Trophoblast cell (in vitro differentiated cells and primary cell): ENCODE data around the gene GSTM4. TPM values are rescaled to one million over a fixed set of nuclear protein-coding genes. Genes with fewer than 3 reads are reported as not detected.

Experiments
- DNase-seq, 2 donors: peaks; one replicate each; pipeline ENCODE4 v3.0.0-alpha.2; 2016
- H2AFZ ChIP-seq: 2 replicates; pipeline ENCODE4 v1.6.1; 2013; ENCODE audit warnings: low read length, moderate library complexity, mild to moderate bottlenecking; ENCODE audit not compliant: insufficient read depth, poor library complexity
- H2AK5ac ChIP-seq: 2 replicates; pipeline ENCODE4 v1.6.1; 2013; ENCODE audit warnings: mild to moderate bottlenecking, low read length
- H2BK120ac ChIP-seq: 2 replicates; pipeline ENCODE4 v1.6.1; 2013; ENCODE audit warnings: low read length, mild to moderate bottlenecking, moderate library complexity; ENCODE audit not compliant: insufficient read depth, poor library complexity
- H2BK12ac ChIP-seq: 2 replicates; pipeline ENCODE4 v1.6.1; 2013; ENCODE audit warnings: mild to moderate bottlenecking, low read length, moderate library complexity
- H2BK5ac ChIP-seq: 2 replicates; pipeline ENCODE4 v1.6.1; 2013; ENCODE audit warnings: low read length, low read depth, moderate library complexity, mild to moderate bottlenecking; ENCODE audit not compliant: poor library complexity
- H3K14ac ChIP-seq: 2 replicates; pipeline ENCODE4 v1.6.1; 2013; ENCODE audit warnings: mild to moderate bottlenecking, low read length
- H3K18ac ChIP-seq: 2 replicates; pipeline ENCODE4 v1.6.1; 2013; ENCODE audit warnings: mild to moderate bottlenecking, low read length
- H3K23ac ChIP-seq: 2 replicates; pipeline ENCODE4 v1.6.1; 2013; ENCODE audit warnings: low read length
- H3K27ac ChIP-seq: 2 replicates; pipeline ENCODE4 v1.5.1; 2013; ENCODE audit warnings: low read depth, mild to moderate bottlenecking, inconsistent platforms, low read length, moderate library complexity
- H3K27me3 ChIP-seq: 2 replicates; pipeline ENCODE4 v1.6.1; 2013; ENCODE audit warnings: inconsistent platforms, mild to moderate bottlenecking, low read length, moderate library complexity; ENCODE audit not compliant: insufficient read depth
- H3K36me3 ChIP-seq, 2 experiments: 1 replicate in 1 of 2; 2 replicates in 1 of 2; pipeline ENCODE4 v1.6.1; 2013; ENCODE audit warnings: low read length in 2 of 2, mild to moderate bottlenecking in 2 of 2, moderate library complexity in 1 of 2; ENCODE audit not compliant: insufficient read depth in 2 of 2, control insufficient read depth in 1 of 2
- H3K4ac ChIP-seq: 2 replicates; pipeline ENCODE4 v1.6.1; 2013; ENCODE audit warnings: low read depth, mild to moderate bottlenecking, low read length, moderate library complexity
- H3K4me1 ChIP-seq, 2 experiments: 1 replicate in 1 of 2; 2 replicates in 1 of 2; pipeline ENCODE4 v1.6.1; 2013; ENCODE audit warnings: low read length in 2 of 2, mild to moderate bottlenecking in 2 of 2, moderate library complexity in 1 of 2; ENCODE audit not compliant: insufficient read depth in 2 of 2, control insufficient read depth in 1 of 2
- H3K4me2 ChIP-seq: 2 replicates; pipeline ENCODE4 v1.6.1; 2013; ENCODE audit warnings: inconsistent platforms, mild to moderate bottlenecking, low read length, moderate library complexity
- H3K4me3 ChIP-seq: 2 replicates; pipeline ENCODE4 v1.5.1; 2013; ENCODE audit warnings: mild to moderate bottlenecking, low read depth, low read length, inconsistent platforms
- H3K79me1 ChIP-seq: one replicate; pipeline ENCODE4 v1.6.1; 2013; ENCODE audit warnings: low read length
- H3K79me2 ChIP-seq: 2 replicates; pipeline ENCODE4 v1.6.1; 2013; ENCODE audit warnings: low read length, mild to moderate bottlenecking; ENCODE audit not compliant: control insufficient read depth, insufficient read depth, poor library complexity
- H3K9ac ChIP-seq: 2 replicates; pipeline ENCODE4 v1.6.1; 2013; ENCODE audit warnings: mild to moderate bottlenecking, low read length
- H3K9me3 ChIP-seq: 2 replicates; pipeline ENCODE4 v1.6.1; 2013; ENCODE audit warnings: low read depth, mild to moderate bottlenecking, control low read depth, inconsistent platforms, low read length; ENCODE audit not compliant: insufficient read depth
- H4K12ac ChIP-seq: 2 replicates; pipeline ENCODE4 v1.6.1; 2013; ENCODE audit warnings: low read depth, mild to moderate bottlenecking, low read length, moderate library complexity
- H4K8ac ChIP-seq: 2 replicates; pipeline ENCODE4 v1.6.1; 2013; ENCODE audit warnings: low read depth, mild to moderate bottlenecking, low read length, moderate library complexity
- H4K91ac ChIP-seq: one replicate; pipeline ENCODE4 v1.6.1; 2013; ENCODE audit warnings: low read depth, mild to moderate bottlenecking, low read length, moderate library complexity
- WGBS: extraction: QIAGEN DNeasy Blood & Tissue Kit; methylation state at CpG from one replicate; pipeline ENCODE4 v1.1.7; 2013; ENCODE audit warnings: missing lambda C conversion rate; ENCODE audit not compliant: insufficient read length, insufficient coverage; ENCODE audit errors: extremely low coverage; 5-methylcytosine and 5-hydroxymethylcytosine counted together
- polyA plus RNA-seq: library from polyadenylated mRNA; stranded (reverse); fragments of 200-250 nt; gene quantifications from 2 replicates; pipeline ENCODE4 v1.2.3, GENCODE V29; 2013

The GSTM4 gene
- polyA plus RNA-seq: 7.8 and 8.6 TPM in 2 replicates

GRCh38 chr1:109655615-109656519 is at the start of gene GSTM4:
Gene GSTM4 (plus strand): TSS chr1:109656099. CDS start chr1:109656390, 291 bp downstream.
- Histone ChIP-seq H3K4ac (peak within 1 kb of the TSS; percentile 45), H3K4me3 (peak within 1 kb of the TSS; percentile 71), H2BK5ac (no peak within 1 kb of the TSS), H3K9ac (peak within 1 kb of the TSS; percentile 35), H3K4me2 (peak within 1 kb of the TSS; percentile 89), H2AFZ (peak within 1 kb of the TSS; percentile 87), H2AK5ac (no peak within 1 kb of the TSS), H3K14ac (peak within 1 kb of the TSS; percentile 73), H3K27me3 (no peaks in the 10 kb centered on the region), H4K12ac (peak within 1 kb of the TSS; percentile 45), H3K79me2 (no peaks in the 10 kb centered on the region), H3K79me1 (peaks cover 6% of the 10 kb centered on the region), H3K27ac (no peak within 1 kb of the TSS), H2BK12ac (peak within 1 kb of the TSS; percentile 20), H2BK120ac (peak within 1 kb of the TSS; percentile 65), H4K8ac (peak within 1 kb of the TSS; percentile 86), H4K91ac (peak within 1 kb of the TSS; percentile 65), H3K36me3 (no peaks in the 10 kb centered on the region), H3K18ac (peak within 1 kb of the TSS; percentile 77), H3K9me3 (no peaks in the 10 kb centered on the region), H3K4me1 (peaks cover 3 to 5% of the 10 kb centered on the region in 2 experiments), H3K23ac (no peak within 1 kb of the TSS)
- peak; percentile 27 to 64 for DNase-seq
- WGBS: no CpG with 5 or more reads among the region's 54 CpGs

DNA sequence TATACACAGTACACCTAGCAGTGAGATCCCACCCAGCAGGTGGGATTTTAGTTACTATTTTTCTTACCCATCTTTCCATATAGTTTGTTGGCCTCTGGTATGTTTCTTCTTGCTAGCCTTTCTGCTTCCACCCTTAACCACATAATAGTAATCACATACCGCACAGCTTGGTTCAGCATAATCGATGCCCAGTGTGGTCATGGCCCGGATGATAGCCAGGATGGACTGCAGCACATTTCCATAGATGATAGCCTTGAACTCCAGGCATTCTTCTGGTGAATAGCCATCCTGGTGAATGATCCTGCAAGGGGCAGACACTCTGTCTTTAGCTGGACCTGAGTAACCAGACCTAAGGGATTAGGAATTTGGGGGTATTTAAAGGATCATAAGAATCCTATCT is 46.0 kb upstream of the GSTM4 start:
- H3K79me2 ChIP-seq: no peaks in the 10 kb centered on the region
- peaks cover 0 to 3% of the 10 kb centered on the region in 2 experiments for H3K36me3 ChIP-seq
- no CpG with 5 or more reads among the region's 3 CpGs for WGBS
- no peak overlapping the region for H2BK120ac ChIP-seq
- peaks cover 2% of the 10 kb centered on the region for H3K79me1 ChIP-seq
- no peak overlapping the region for H3K4me2 ChIP-seq
- no peak overlapping the region for H3K4me3 ChIP-seq
- no peak overlapping the region for H4K12ac ChIP-seq
- no peak overlapping the region for H3K9ac ChIP-seq
- H3K23ac ChIP-seq: no peak overlapping the region
- H2BK12ac ChIP-seq: no peak overlapping the region
- H4K8ac ChIP-seq: no peak overlapping the region
- H2AFZ ChIP-seq: no peak overlapping the region
- H3K9me3 ChIP-seq: no peaks in the 10 kb centered on the region
- no peaks in the 10 kb centered on the region for H3K27me3 ChIP-seq
- no peak overlapping the region for H4K91ac ChIP-seq
- H2AK5ac ChIP-seq: no peak overlapping the region
- H3K14ac ChIP-seq: no peak overlapping the region
- H2BK5ac ChIP-seq: peak overlapping the region; percentile 2
- no peak for DNase-seq
- H3K4me1 ChIP-seq: peaks cover 12 to 13% of the 10 kb centered on the region in 2 experiments
- H3K18ac ChIP-seq: no peak overlapping the region
- H3K4ac ChIP-seq: no peak overlapping the region
- no peak overlapping the region for H3K27ac ChIP-seq

DNA sequence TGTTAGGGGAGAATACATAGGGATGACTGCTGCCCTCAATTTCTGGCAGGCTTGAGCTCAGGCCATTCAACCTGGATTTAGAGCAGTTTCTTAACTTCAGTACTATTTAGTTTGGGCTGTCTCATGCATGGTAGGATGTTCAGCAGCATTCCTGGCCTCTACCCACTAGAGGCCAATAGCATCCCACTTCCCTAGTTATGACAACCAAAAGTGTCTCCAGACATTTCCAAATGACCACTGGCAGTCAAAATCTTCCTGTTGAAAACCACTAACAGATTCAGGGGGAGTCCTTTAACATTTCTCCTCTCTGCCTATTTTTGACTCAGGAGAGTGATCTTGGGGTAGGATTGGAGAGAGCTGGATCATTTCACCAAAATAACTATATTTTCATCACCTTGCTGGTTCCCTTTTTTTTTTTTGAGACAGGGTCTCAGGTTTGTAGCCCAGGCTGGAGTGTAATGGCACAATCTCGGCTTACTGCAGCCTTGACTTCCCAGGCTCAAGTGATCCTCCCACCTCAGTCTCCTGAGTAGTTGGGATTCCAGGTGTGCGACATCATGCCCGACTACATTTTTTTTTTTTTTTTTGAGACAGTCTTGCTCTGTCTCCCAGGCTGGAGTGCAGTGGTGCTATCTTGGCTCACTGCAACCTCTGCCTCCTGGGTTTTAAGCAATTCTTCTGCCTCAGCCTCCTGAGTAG is 45.1 kb upstream of the GSTM4 start:
- H4K12ac ChIP-seq: no peak overlapping the region
- no peak overlapping the region for H2AFZ ChIP-seq
- H4K8ac ChIP-seq: no peak overlapping the region
- H2BK5ac ChIP-seq: no peak overlapping the region
- no peaks in the 10 kb centered on the region for H3K79me2 ChIP-seq
- WGBS: no CpG with 5 or more reads among the region's 3 CpGs
- no peak overlapping the region for H3K18ac ChIP-seq
- peak overlapping the region; percentile 56 for H2BK120ac ChIP-seq
- peak overlapping the region; percentile 46 for H3K4me2 ChIP-seq
- peak in 1 of 2 donors; percentile 48 for DNase-seq
- H3K14ac ChIP-seq: peak overlapping the region; percentile 55
- H3K79me1 ChIP-seq: peaks cover 2% of the 10 kb centered on the region
- no peak overlapping the region for H3K4me3 ChIP-seq
- H3K23ac ChIP-seq: peak overlapping the region; percentile 49
- H3K9me3 ChIP-seq: no peaks in the 10 kb centered on the region
- peak overlapping the region; percentile 38 for H2BK12ac ChIP-seq
- H3K27ac ChIP-seq: peak overlapping the region; percentile 74
- no peak overlapping the region for H2AK5ac ChIP-seq
- peaks cover 0 to 2% of the 10 kb centered on the region in 2 experiments for H3K36me3 ChIP-seq
- H3K27me3 ChIP-seq: no peaks in the 10 kb centered on the region
- peaks cover 12 to 13% of the 10 kb centered on the region in 2 experiments for H3K4me1 ChIP-seq
- H3K9ac ChIP-seq: no peak overlapping the region
- no peak overlapping the region for H3K4ac ChIP-seq
- peak overlapping the region; percentile 23 for H4K91ac ChIP-seq

- H3K4me3 ChIP-seq: no peak overlapping the region
- no peak overlapping the region for H3K4ac ChIP-seq
- peak overlapping the region; percentile 86 for H3K18ac ChIP-seq
- no peak overlapping the region for H4K12ac ChIP-seq
- WGBS: no CpG with 5 or more reads among the region's 13 CpGs
- H3K36me3 ChIP-seq: no peaks in the 10 kb centered on the region
- H3K27ac ChIP-seq: no peak overlapping the region
- no peak overlapping the region for H2BK120ac ChIP-seq
- peak overlapping the region; percentile 76 for H2BK12ac ChIP-seq
- no peak overlapping the region for H2BK5ac ChIP-seq
- no peaks in the 10 kb centered on the region for H3K9me3 ChIP-seq
- no peaks in the 10 kb centered on the region for H3K27me3 ChIP-seq
- no peak overlapping the region for H4K8ac ChIP-seq
- DNase-seq: no peak
- peaks cover 2% of the 10 kb centered on the region for H3K79me1 ChIP-seq
- peak overlapping the region; percentile 26 for H2AK5ac ChIP-seq
- H3K4me1 ChIP-seq: peaks cover 12 to 13% of the 10 kb centered on the region in 2 experiments
- no peak overlapping the region for H3K23ac ChIP-seq
- H3K14ac ChIP-seq: no peak overlapping the region
- no peak overlapping the region for H3K9ac ChIP-seq
- peak overlapping the region; percentile 71 for H2AFZ ChIP-seq
- H3K4me2 ChIP-seq: no peak overlapping the region
- H3K79me2 ChIP-seq: no peaks in the 10 kb centered on the region
- peak overlapping the region; percentile 83 for H4K91ac ChIP-seq
Measured at GRCh38 chr1:109611308-109611990, 44.5 kb upstream of the GSTM4 start.
